Dendritic cell treated with granulocyte-macrophage colony-stimulating factor and Interleukin-4, amounts not matched to agents 40 ng/mL and 50 ng/mL, for 4 days (primary cell): ENCODE results near the gene NMD3.
"Not testable (repeated sequence)": the region's sequence is repeated elsewhere in the genome, so short reads cannot be mapped to it uniquely, and the experiment has no call there.

Experiments used
- H3K27ac Mint-ChIP-seq: one replicate; pipeline ENCODE4 v1.8.0; 2022; ENCODE audit warnings: mild to moderate bottlenecking, mixed read lengths
- H3K27me3 Mint-ChIP-seq: one replicate; pipeline ENCODE4 v1.8.0; 2022; ENCODE audit warnings: mild to moderate bottlenecking, mixed read lengths
- H3K36me3 Mint-ChIP-seq: one replicate; pipeline ENCODE4 v1.8.0; 2022; ENCODE audit warnings: low read depth, mixed read lengths
- H3K4me1 Mint-ChIP-seq: one replicate; pipeline ENCODE4 v1.8.0; 2022; ENCODE audit warnings: low read depth, mixed read lengths
- H3K4me3 Mint-ChIP-seq: one replicate; pipeline ENCODE4 v1.8.0; 2022; ENCODE audit warnings: mild to moderate bottlenecking, moderate library complexity, mixed read lengths
- H3K9me3 Mint-ChIP-seq: one replicate; pipeline ENCODE4 v1.8.0; 2022; ENCODE audit warnings: mixed read lengths
- intact Hi-C: fragments of 100-400 bp; cut with micrococcal nuclease; formaldehyde crosslinking; loops from one replicate; pipeline ENCODE4 v1.15.0; 2022

The NMD3 gene

DNA sequence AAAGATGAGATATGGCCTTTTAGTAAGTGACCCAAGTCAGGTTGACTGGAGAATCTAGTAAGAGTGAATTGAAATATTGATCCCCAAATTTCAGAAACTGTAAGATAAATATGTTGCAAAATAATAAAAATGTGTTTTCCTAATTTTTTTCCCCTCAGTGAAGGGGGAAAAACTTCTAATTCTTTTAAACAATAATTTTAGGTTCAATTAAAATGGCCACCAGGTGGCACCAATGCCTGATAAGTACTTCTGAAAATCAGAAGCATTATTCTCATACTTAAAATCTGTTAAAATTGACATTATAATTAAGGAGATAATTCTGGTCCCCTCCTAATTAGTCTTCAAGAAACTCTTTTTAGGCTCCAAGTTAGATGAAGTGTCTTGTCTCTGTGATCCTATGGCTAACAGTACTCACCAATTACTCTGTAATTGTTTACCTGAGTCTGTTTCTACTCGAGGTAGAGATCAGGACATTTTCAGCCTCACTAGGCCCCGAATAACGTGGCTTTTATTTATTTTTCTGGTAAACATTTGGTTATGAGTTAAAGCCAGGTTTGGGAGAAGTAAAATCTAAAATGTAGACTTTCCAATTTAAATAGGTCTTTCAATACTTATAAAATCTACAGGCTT lies 52.6 kb downstream of the NMD3 start:
- no peaks in the 10 kb centered on the region for H3K27me3 Mint-ChIP-seq
- H3K4me1 Mint-ChIP-seq, result no peaks in the 10 kb centered on the region
- H3K27ac Mint-ChIP-seq, result no peak overlapping the region
- intact Hi-C loops, result loop anchor here (1.0 to 5.0 kb wide), 4 partner anchors 136 to 587 kb away; no protein-coding TSS in a partner anchor
- peaks cover 13% of the 10 kb centered on the region for H3K9me3 Mint-ChIP-seq
- peaks cover 27% of the 10 kb centered on the region for H3K36me3 Mint-ChIP-seq
- no peak overlapping the region for H3K4me3 Mint-ChIP-seq

DNA sequence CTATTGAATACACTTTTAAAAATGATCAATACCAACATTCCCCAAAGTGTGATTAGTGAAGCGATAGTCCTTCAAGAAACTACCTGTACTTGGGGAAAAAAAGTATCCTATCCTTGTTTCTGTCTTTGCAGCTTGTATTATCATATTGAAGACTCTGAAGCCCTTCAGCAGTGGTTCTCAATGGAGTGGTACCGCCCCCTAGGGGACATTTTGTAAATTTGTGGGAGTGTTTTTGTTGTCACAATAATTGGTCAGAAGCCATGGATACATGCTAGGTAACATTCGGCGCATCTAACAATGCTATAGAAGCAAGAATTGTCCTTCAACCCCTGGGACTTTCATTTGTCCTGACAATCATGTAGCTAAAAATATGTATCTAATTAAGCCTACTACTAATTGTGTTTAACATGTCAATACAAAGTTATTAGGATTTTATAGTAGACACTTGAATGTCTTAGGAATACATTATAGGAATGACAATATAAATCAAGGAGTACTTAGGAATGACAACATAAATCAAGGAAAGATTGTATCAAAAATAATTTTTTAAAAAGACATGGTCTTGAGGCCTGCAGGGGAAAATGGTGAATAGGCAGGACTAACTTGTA lies 53.7 kb downstream of the NMD3 start:
- Mint-ChIP-seq H3K27ac (no peak overlapping the region), H3K27me3 (no peaks in the 10 kb centered on the region), H3K36me3 (peaks cover 27% of the 10 kb centered on the region), H3K9me3 (peaks cover 24% of the 10 kb centered on the region), H3K4me1 (no peaks in the 10 kb centered on the region), H3K4me3 (no peak overlapping the region)
- intact Hi-C loops, result loop anchor here (1.0 to 5.0 kb wide), 3 partner anchors 135 to 588 kb away; no protein-coding TSS in a partner anchor

DNA sequence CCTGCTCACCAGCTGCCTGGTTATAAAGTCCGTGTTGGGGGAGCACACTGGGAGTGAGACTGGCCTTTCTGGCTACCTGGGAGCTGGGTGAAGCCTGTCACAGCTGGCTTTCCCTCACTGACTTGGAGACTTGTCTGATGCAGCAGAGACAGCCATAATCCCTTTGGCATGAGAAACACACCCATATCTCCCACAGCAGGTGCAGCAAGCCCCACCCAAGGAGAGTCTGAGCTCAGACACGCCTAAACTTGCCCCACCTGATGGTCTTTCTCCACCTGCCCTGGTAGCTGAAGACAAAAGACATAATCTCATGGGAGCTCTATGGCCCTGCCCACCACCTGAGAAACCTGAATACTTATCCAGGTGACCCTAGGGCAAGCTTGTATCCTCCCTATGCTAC lies 54.8 kb downstream of the NMD3 start:
- intact Hi-C loops, result loop anchor here (2.0 kb wide), 1 partner anchor 589 kb away; no protein-coding TSS in a partner anchor
- Mint-ChIP-seq H3K4me3 (no peak overlapping the region), H3K9me3 (peaks cover 26% of the 10 kb centered on the region), H3K27ac (no peak overlapping the region), H3K27me3 (no peaks in the 10 kb centered on the region), H3K36me3 (peaks cover 18% of the 10 kb centered on the region), H3K4me1 (no peaks in the 10 kb centered on the region)

DNA sequence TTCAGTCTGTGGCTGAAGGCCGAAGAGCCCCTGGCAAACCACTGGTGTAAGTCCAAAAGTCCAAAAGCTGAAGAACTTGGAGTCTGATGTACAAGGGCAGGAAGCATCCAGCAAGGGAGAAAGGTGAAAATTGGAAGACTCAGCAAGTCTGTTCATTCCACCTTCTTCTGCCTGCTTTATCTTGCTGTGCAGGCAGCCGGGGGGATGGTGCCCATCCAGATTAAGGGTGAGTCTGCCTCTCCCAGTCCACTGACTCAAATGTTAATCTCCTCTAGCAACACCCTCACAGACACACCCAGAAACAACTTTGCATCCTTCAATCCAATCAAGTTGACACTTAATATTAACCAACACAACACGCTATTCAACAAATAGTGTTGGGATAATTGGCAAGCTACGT lies 61.3 kb downstream of the NMD3 start:
- H3K36me3 Mint-ChIP-seq, H3K27ac Mint-ChIP-seq, H3K27me3 Mint-ChIP-seq, H3K4me1 Mint-ChIP-seq, intact Hi-C loops, H3K4me3 Mint-ChIP-seq: not testable (repeated sequence)
- H3K9me3 Mint-ChIP-seq, result peaks cover 26% of the 10 kb centered on the region

DNA sequence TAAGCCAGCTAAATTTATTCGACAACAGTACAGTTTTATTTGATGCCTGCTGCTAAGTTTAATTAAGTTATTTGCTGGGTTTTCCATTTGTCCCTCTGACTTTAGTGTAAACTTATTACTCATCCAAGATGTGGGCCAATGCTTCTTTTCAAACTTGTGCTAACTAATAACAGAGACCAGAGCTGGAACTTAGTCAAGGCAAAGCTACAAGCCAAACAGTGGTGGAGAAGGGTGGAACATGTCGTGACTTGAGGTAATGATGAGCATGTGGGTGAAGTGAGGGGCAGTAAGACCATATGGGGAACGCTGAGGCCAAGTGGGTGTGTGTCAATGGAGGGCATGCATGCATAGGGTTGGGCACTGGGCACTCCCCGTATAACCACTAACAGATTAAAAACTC lies 63.9 kb downstream of the NMD3 start:
- no peak overlapping the region for H3K4me3 Mint-ChIP-seq
- no peaks in the 10 kb centered on the region for H3K4me1 Mint-ChIP-seq
- H3K36me3 Mint-ChIP-seq, result no peaks in the 10 kb centered on the region
- H3K9me3 Mint-ChIP-seq, result peaks cover under 1% of the 10 kb centered on the region
- no peak overlapping the region for H3K27ac Mint-ChIP-seq
- no peaks in the 10 kb centered on the region for H3K27me3 Mint-ChIP-seq
- intact Hi-C loops, result no loop called here

DNA sequence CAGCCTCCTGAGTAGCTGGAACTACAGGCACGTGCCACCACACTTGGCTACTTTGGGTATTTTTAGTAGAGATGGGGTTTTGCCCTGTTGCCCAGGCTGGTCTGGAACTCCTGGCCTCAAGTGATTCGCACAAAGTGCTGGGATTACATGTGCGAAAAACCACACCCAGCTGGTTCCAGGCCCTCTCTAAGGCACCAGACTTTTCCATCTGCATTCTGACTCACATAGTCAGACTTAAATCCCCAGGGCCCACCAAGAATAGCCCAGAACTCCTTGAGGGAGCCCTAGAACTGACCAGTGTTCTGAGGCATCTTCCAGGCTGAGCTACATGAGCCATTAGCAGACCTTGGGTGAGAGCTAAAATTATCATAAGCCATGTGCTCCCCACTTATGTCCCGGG lies 68.1 kb downstream of the NMD3 start:
- Mint-ChIP-seq H3K27ac (no peak overlapping the region), H3K27me3 (peaks cover 5% of the 10 kb centered on the region), H3K36me3 (no peaks in the 10 kb centered on the region), H3K9me3 (no peaks in the 10 kb centered on the region), H3K4me1 (no peaks in the 10 kb centered on the region), H3K4me3 (no peak overlapping the region)
- intact Hi-C loops, result no loop called here

DNA sequence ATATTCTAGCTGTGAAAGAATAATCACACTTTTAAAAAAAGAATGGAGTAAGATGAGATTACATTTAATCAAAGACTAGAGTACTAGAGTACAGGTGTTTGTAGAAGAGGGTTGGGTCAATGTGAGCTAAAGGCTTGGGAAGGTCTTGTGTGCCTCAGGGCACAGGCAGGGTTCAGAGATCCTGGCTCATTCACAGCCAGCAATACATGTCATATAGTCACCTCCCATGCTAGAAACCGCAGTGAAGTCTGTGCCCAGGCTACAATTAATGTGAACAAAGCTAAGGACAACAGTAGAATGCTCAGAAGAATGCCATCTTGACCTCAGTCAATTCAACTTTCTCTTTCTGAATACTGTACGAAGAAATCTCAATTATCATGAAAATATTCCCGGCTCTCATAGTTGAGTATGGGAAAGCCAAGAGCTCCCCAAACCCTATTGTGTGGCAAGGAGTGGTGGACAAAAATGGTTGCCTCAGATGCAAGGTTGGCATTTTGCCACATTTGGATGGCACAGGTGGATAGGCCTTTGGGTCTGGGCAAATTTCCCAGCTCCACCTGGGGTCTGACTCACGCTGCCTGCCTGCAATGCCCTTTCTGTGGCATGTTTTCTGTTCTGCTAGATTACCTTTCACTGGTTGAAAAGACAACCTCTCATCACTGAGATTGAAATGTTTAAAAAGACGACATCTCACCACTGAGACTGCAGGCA lies 70.2 kb downstream of the NMD3 start:
- no peak overlapping the region for H3K4me3 Mint-ChIP-seq
- intact Hi-C loops, result no loop called here
- H3K27me3 Mint-ChIP-seq, result peaks cover 5% of the 10 kb centered on the region
- no peak overlapping the region for H3K27ac Mint-ChIP-seq
- H3K36me3 Mint-ChIP-seq, result no peaks in the 10 kb centered on the region
- no peaks in the 10 kb centered on the region for H3K9me3 Mint-ChIP-seq
- no peaks in the 10 kb centered on the region for H3K4me1 Mint-ChIP-seq

DNA sequence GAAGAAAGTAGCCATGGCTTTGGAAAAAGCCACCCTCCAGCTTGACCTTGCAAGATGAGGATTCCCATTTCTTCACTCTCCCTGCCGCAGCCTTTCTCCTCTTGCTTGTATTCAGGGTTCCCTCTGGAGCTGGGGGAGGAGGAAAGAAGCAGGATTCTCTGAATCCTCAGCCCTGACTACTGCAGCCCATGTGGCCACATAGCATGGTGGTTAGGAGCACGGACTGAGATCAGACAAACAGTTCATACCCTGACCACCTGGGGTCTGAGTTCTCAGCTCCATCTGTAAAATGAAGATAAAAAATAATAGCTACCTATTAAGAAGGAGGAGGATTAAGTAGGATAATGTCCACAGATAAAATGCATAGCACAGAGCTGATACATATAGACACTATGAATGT lies 72.3 kb downstream of the NMD3 start:
- intact Hi-C loops, result no loop called here
- Mint-ChIP-seq H3K27ac (no peak overlapping the region), H3K9me3 (peaks cover 7% of the 10 kb centered on the region)

DNA sequence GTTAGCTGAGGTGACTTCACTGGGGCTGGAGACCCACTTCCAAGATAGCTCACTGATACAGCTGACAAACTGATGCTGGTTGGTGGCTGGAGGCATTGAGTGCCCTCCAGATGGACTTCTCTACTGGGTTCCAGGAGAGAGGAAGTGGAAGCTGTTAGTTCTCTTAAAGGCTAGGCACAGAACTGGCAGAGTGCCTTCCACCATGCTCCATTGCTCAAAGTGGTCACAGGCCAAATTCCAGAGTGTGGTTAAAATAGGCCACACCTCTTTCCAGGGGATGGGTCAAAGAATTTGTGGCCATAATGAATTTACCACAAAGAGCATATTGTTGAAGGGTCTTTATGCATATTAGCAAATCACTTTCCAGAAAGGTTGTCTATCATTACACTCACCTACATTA lies 74.2 kb downstream of the NMD3 start:
- no peaks in the 10 kb centered on the region for H3K4me1 Mint-ChIP-seq
- H3K9me3 Mint-ChIP-seq, result peaks cover 18% of the 10 kb centered on the region
- H3K36me3 Mint-ChIP-seq, result peaks cover 5% of the 10 kb centered on the region
- intact Hi-C loops, result no loop called here
- peaks cover 4% of the 10 kb centered on the region for H3K27me3 Mint-ChIP-seq
- H3K4me3 Mint-ChIP-seq, result no peak overlapping the region
- no peak overlapping the region for H3K27ac Mint-ChIP-seq

More for the DNA sequence above, 72.3 kb downstream of the NMD3 start:
- Mint-ChIP-seq H3K4me1 (no peaks in the 10 kb centered on the region), H3K36me3 (no peaks in the 10 kb centered on the region), H3K4me3 (no peak overlapping the region), H3K27me3 (peaks cover 5% of the 10 kb centered on the region)

DNA sequence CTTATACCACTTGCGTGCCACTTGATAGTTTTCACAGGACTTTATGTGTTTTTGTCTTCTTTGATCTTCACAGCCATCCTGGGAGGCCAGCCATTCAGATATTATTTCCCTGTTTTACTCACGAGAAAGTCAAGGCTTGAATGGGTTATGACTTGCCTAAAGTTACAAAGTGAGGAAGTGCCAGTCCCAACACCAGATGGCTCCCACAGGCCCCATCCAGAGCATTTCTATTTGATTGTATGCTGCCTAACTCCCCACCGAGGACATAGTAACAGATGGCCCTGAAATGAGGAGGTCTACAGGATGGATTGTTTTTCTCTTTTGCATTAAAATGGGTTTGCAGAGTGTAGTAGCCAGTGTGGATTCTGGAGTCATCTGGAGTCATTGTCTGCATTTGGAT lies 75.7 kb downstream of the NMD3 start:
- Mint-ChIP-seq H3K27ac (no peak overlapping the region), H3K36me3 (peaks cover 5% of the 10 kb centered on the region), H3K4me1 (no peaks in the 10 kb centered on the region), H3K27me3 (no peaks in the 10 kb centered on the region), H3K4me3 (no peak overlapping the region), H3K9me3 (peaks cover 18% of the 10 kb centered on the region)
- intact Hi-C loops, result no loop called here
